ENCODE data around the gene ZBTB12. TPM values are rescaled to one million over a fixed set of nuclear protein-coding genes. Genes with fewer than 3 reads are reported as not detected.
A peak's percentile ranks its signal among the peaks of the same experiment; 100 is the strongest.

Gene ZBTB12
- total and polyA plus RNA-seq, 2 of the 13 experiments (the other 11 are each of a cell fraction or from before 2014, with no cell fraction given): 4.8 to 6.0 TPM

DNA sequence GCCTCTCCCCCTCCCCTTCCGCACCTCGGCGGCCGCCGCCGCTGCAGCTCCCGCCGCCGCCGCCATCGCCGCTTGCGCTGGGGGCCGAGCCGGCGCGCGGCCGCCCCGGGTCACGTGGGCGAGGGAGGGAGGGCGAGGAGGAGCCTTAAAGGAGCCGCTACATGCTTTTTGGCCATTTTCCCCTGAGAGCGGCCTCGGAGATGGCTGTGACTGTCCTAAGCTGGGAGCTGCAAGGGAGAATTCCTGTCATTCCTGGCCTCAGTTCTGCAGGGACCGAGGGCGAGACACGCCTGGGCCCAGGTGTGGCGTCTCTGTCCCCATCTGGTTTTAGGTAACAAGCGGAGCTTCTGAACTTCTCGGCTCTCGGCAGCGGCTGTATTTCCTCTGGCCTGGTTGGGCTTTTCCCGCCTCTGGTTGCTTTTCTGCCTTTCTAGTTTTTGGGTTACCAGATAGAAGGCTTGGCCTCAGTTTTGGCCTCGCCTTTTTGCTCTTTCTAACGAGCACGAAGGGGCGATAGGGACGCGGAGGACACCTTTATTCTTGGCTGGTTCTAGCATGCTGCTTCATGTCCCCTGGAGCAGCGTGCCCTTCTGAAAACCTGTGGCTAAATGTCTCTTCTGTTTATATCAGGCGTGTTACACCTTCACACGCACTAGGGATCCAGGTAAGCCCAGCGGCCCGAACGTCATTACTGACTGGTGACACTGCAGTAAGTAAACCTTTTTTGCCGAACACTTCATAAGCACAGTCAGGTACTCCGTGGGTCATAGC is 4.1 kb downstream of the ZBTB12 start, which contains the start of gene EHMT2 (continued):
- TF ChIP-seq POLR2A (IDR thresholded peaks at IDR 0.05; ENCODE audit: insufficient read depth in 1 of 2, low read depth in 2 of 2, low read length in 2 of 2) (peak; percentile 62 to 90; a peak in 3 of 4 replicates), ARNTL (CRISPR knock-in tag; IDR thresholded peaks at IDR 0.05) (0 out of 2 replicates have a peak, but pooled peaks have one; percentile 13), HIVEP1 (CRISPR knock-in tag; IDR thresholded peaks at IDR 0.05) (0 out of 2 replicates have a peak, but pooled peaks have one; percentile 38), KLF11 (CRISPR knock-in tag; IDR thresholded peaks at IDR 0.05) (peak; percentile 86; the same call in 1 of the 2 replicates), ZNF790 (CRISPR knock-in tag; IDR thresholded peaks at IDR 0.05; ENCODE audit: borderline replicate concordance) (no peak), ZNF737 (CRISPR knock-in tag; IDR thresholded peaks at IDR 0.05; ENCODE audit: borderline replicate concordance) (peak; percentile 22; the same call in 1 of the 2 replicates), EHMT2 (IDR thresholded peaks at IDR 0.05; ENCODE audit: borderline replicate concordance, low read depth, low read length) (no peak), POGK (CRISPR knock-in tag; conservative IDR thresholded peaks at IDR 0.05) (0 out of 2 replicates have a peak, but pooled peaks have one; percentile 39), REXO4 (CRISPR knock-in tag; IDR thresholded peaks at IDR 0.05; ENCODE audit: borderline replicate concordance) (no peak), ZNF468 (CRISPR knock-in tag; IDR thresholded peaks at IDR 0.05) (no peak), KLF12 (CRISPR knock-in tag; IDR thresholded peaks at IDR 0.05; ENCODE audit: borderline replicate concordance) (no peak), KIAA2018 (CRISPR knock-in tag; IDR thresholded peaks at IDR 0.05; ENCODE audit: borderline replicate concordance) (0 out of 2 replicates have a peak, but pooled peaks have one; percentile 21), ZNF687 (CRISPR knock-in tag; IDR thresholded peaks at IDR 0.05) (peak; percentile 57), SP1 (IDR thresholded peaks at IDR 0.05) (no peak), SP1 (CRISPR knock-in tag; IDR thresholded peaks at IDR 0.05) (0 out of 2 replicates have a peak, but pooled peaks have one; percentile 25)

Measured in HepG2 (cell line).